Medulla oblongata (tissue), 1 donor: ENCODE measurements around the gene HMCES.
"Not testable (repeated sequence)": the region's sequence is repeated elsewhere in the genome, so short reads cannot be mapped to it uniquely, and the experiment has no call there.

Experiments
- DNase-seq: peaks from one replicate; pipeline ENCODE4 v3.0.0-alpha.2; 2015; ENCODE audit errors: extremely low spot score

Gene HMCES

DNA sequence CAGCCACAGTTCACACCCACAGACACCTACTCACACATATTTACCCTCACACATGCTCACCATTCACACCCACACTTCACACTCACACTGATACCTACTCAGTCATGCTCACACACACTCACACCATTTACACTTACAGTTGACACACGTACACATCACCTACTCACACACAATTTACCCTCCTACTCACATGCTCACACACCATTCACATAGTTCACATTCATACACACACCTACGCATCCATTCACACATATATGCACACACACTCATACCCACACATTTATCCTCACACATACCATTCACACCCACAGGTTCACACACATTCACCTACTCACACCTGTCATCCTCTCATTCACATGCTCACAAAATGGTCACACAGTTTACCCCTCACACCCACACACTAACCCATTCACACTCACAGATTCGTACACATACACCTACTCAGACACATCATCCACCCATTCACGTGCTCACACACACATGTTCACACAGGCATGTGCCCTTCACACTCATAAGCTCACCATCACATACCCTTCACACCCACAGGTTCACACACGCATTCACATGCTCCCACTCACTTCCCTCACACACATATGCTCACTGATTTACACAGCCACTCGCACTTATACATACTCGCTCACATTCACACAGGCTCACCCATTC lies 42.3 kb downstream of the HMCES start:
- DNase-seq = no peak

DNA sequence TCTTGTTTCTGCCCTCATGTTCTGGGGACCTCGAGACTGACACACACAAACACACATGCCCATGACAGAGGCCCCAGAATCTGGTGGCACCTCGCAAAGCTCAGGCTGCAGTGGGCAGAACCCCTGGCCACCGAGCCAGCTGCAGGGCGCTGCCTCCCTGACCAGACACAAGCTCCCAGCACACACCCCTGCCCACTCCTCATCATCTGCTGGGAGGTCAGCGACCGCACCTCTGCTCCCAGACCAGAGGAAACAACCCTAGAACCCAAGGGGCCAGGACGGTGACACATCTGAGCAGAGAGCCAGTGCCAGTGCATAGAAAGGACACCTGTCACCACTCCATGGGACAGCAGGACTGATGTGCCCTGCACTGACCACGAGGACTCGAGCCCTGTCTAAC lies 43.2 kb downstream of the HMCES start:
- DNase-seq = no peak

DNA sequence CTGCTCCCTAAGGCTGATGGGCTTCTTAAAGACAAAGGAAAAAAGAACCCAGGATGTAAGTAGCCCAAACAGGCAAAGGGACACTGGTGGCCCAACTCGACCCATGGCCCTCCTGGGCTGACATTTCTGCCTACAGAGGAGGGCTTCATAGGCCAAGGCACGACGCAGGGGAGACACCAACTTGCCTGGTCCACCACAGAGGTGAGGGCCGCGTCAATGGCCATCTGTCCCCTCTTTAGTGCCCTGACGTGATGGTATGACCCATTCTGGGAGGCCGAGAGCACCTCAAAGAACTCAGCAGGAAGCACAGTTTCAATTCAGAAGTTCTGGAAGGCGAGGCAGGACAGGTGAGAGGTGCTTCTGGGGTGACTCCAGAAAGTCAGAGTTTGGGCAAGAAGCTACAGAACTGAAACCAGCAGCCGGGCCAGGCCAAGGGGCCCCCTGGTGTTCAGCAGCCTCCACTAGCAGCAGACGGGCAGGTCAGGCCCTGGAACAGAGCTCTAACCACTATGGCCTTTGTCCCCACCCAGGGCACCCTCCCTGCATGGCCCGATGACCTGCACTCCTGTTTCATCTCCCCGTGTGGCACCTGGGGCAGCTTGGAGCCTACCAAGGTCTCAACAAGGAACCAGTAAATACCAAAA lies 45.1 kb downstream of the HMCES start:
- no peak for DNase-seq

DNA sequence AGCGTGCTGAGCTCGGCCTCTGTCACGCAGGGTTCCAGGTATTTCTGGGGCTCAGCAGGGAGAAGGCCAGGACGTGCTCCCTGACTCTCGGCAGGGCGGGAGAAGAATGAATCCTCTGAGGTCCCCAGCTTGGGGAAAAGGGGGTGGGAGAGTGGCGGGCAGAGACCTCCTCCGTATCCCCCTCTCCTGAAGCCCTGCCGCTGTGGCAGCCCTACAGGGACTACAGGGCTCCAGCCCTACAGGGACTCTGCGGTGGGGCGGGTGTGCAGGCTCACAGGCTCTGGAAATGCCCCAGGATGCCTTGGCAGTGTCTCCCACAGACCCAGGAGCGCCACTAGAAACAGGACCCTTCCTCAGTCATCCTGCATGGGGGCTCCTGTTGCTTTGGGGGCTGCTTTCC lies 46.2 kb downstream of the HMCES start:
- DNase-seq = no peak

DNA sequence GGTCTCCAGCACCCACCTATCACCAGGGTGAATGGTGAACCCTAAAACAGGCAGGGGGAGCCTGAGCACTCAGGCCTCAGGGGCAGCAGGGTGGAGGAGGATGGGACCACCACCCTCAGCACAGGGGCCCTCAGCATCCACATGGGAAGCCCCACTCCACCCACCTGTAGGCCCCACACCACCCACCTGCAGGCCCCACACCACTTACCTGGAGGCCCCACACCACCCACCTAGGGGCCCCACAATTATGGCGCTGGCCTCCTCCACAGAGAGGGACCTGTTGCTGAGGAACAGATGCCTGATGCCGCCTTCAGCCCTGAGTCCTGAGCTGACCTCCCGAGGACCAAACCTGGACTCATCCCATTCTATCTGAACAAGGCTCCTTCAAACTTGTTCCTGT lies 46.7 kb downstream of the HMCES start:
- DNase-seq = no peak

DNA sequence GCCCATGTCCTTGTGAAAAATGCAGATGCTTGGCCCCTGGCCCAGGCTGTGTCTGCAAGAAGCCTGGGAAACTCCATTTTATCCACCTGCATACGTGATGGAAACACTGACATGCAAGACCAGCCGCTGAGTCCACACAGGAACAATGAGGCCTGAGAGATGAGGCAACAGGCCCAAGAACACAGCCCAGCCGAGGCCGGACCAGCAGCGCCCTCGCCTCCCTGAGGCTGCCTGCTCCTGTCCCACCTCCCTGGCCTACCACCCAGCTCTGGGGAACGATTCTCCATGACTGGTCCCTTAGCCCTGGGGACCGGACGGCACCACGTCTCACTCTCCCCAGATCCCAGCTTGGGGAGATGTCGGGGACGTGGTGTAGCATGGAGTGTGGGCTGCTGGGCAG lies 47.5 kb downstream of the HMCES start:
- no peak for DNase-seq

DNA sequence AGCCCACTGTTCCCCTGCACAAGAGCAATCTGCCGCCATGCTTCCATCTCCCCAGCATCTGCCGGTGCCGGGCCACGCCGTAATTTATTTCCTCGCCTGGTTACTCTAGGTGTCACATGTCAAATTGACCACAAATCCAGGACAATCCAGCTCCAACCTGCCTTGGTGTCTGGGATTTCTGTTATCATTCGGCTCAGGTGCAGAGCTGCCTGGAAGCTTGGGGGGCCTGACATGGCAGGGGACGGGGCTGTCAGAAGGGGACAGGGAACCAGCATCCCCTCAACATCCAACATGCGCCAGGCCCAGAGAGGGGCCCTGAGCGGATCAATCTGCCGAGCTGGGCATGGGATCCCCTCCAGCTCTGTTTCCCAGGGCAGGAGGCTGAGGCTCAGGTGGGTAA lies 47.9 kb downstream of the HMCES start:
- DNase-seq = no peak

DNA sequence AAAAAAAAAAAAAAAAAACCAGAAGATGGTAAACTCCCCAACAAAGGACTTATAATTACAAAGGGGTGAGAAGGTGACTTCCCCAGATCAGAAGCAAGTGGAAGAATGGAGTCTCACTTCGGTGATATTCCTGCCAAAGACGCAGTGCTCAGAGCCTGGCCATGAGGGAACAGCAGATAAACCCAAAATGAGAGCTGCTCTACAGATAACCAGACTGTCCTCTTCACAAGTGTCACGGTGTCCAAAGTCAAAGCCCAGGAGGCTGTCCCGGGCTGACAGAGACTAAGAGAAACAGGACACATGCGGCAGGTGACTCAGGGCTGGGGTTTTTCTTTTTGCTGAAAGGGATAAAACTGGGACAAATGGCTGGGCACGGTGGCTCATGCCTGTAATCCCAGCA lies 48.8 kb downstream of the HMCES start:
- no peak for DNase-seq

DNA sequence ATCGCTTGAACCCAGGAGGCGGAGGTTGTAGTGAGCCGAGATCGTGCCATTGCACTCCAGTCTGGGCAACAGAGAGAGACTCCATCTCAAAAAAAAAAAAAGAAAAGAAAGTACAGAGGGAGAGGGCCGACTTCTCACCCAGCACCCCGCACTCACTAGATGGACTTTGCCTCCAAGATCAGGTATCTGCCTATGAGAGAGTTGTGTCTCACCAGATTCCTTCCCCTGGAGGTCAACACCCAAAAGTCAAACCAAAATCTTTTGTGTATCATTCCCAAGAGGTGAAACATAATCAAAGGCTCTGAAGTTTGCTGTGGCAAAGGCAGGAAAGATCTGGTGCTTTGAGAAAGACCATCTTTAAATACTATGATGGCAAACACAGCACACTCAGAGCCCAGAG lies 51.2 kb downstream of the HMCES start:
- DNase-seq = no peak

DNA sequence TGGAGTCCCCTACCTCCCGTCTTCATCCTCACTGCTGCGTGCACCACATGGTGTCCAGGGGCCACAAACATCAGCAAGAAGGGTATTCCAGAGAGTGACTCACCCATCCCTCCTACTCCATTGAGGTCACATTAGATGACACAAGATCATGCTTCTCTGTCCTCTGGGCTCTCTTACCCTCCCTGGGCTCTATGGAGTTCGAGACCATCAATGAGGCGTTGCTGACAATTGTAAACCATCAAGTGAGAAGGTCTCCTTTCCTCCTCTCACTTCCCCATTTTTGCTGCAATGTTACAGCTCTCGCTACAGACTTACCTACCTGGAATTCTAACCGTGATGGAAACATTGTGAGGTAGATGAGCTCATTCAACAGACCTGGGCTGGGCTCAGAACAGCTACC lies 51.7 kb downstream of the HMCES start:
- no peak for DNase-seq

DNA sequence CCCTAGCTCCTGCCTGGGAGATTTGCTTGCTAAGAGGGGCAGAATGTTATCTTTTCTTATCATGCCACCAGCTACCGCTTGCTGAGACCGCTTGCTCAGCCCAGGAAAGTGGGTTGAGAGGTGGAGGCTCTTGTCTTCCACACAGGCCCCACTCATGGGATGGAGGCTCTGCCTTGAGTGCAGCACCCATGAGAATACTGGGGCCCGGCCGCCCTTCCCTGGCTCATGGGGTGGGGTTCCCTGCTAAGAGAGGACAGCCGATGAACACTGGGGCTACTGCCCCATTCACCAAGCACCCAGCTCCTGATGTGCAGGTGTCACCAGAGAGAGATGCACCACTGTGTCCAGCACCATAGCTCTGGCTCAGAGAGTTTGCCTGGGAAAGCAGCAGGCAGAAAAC lies 55.2 kb downstream of the HMCES start:
- DNase-seq = no peak

DNA sequence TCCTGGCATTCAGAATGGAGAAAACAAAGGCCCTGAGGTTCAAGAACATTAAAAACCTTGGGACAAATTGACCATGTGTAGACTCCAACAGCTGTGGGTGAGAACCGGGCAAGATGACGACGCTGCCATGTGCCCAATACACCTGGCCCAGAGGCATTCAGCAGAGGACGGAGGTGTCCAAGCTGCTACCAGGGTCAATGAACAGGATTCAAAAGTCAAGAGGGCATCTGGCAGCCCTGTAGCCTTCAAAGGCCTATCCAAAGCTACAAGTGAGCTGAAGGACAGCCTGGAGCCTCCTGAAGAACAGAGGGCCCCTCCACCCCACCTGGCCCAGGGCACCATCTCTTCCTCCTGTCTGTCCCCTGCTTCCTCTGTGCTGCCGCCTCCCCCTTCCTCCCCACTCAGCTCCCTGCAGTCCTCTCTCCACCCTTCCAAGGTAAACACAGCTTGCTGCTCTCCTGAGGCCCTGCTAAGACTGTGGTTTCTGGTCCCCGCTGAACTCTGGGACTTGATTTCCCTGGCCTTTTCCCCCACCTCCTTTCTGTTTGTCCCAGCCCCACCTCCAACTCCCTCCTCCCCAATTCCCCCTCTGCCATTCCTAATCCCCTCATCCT lies 57.5 kb downstream of the HMCES start:
- DNase-seq = no peak

DNA sequence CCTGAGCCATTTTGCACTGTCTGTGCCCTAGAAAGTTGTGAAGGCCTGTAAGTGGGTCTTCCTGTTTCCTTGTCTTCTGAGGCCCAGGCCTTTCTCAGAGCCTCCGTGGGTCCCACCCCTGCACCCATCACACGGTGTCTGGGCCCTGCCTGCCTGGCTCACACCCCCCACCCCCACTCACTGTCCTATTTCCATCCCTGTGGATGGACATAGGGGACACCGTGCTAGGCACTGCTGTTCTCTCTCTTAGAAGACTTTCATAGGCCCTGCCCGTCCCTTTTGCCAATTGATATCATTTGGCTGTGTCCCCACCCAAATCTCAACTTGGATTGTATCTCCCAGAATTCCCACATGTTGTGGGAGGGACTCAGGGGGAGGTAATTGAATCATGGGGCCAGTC lies 59.0 kb downstream of the HMCES start:
- not testable (repeated sequence) for DNase-seq

DNA sequence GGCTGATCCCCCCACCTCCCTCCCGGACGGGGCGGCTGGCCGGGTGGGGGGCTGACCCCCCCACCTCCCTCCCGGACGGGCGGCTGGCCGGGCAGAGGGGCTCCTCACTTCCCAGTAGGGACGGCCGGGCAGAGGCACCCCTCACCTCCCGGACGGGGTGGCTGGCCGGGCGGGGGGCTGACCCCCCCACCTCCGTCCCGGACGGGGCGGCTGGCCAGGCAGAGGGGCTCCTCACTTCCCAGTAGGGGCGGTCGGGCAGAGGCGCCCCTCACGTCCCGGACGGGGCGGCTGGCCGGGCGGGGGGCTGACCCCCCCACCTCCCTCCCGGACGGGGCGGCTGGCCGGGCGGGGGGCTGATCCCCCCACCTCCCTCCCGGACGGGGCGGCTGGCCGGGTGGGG lies 60.5 kb downstream of the HMCES start:
- DNase-seq = not testable (repeated sequence)

DNA sequence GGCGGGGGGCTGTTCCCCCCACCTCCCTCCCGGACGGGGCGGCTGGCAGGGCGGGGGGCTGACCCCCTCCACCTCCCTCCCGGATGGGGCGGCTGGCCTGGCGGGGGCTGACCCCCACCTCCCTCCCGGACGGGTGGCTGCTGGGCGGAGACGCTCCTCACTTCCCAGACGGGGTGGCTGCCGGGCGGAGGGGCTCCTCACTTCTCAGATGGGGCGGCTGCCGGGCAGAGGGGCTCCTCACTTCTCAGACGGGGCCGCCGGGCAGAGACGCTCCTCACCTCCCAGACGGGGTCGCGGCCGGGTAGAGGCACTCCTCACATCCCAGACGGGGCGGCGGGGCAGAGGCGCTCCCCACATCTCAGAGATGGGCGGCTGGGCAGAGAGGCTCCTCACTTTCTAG lies 61.2 kb downstream of the HMCES start:
- DNase-seq = not testable (repeated sequence)

DNA sequence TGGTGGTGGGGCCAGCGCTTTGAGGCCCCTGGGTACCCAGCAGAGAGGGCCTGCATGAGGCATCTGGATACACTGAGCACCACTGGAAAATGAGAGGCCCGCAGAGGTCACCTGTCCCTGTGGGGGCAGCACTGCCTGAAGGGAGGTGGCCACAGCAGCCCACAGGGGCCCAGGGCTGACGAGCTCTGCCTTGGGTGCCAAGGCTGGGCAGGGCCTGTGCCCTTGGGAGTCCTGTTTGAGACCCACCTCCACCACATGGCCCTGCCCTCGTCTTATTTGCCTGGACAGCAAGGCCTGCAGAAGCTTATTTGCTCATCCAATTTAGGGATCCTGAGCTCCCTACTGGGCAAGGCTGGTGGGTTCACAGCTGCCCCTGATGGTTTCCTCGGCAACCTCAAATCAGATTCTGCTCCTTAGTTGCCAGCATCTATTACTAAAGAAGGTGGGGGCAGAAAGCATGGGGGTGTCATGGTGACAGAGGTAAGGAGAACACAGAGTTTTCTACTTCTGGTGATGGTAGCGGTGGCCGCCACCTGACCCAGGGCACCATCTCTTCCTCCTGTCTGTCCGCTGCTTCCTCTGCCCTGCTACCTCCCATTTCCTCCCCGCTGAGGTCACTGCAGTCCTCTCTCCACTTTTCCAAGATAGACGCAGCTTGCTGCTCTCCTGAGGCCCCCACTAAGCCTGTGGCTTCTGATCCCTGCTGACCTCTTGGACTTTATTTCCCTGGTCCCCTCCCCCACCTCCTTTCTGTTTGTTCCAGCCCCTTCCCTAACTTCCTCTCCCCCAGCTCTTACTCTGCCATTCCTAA lies 62.9 kb downstream of the HMCES start:
- DNase-seq = no peak

DNA sequence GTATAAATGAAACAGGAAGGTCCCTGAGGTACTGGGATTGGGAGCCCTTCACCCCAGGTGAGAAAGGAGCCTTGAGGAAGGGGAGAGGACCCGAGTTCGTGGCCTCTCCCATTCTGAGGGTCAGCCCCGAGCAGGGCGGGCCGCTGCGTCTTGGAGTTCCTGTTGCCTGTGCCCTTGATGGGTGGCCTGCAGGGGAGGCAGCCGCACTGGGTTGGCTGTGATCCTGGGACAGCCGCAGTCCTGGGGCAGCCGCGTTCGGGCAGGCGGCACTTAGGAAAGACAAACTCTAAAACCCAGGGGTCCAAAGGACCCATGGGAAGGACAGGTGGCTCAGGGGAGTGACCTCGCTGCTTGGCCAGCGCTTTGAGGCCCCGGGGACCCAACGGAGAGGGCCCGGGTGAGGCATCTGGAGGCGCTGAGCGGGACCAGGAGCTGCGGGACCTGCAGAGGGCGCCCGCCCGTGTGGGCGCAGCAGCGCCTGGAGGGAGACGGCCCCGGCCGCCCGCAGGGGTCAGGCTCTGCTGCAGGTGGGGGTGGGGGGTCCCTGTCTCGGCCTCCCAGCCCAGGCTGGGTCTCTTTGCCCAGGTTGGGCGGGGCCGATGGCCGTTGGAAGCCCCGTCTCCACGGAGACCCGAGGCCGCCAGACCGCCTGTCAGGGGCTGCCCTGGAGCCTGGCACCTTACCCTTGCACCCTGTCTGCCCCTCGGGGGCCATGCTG lies 65.1 kb downstream of the HMCES start:
- DNase-seq = peak; percentile 13

DNA sequence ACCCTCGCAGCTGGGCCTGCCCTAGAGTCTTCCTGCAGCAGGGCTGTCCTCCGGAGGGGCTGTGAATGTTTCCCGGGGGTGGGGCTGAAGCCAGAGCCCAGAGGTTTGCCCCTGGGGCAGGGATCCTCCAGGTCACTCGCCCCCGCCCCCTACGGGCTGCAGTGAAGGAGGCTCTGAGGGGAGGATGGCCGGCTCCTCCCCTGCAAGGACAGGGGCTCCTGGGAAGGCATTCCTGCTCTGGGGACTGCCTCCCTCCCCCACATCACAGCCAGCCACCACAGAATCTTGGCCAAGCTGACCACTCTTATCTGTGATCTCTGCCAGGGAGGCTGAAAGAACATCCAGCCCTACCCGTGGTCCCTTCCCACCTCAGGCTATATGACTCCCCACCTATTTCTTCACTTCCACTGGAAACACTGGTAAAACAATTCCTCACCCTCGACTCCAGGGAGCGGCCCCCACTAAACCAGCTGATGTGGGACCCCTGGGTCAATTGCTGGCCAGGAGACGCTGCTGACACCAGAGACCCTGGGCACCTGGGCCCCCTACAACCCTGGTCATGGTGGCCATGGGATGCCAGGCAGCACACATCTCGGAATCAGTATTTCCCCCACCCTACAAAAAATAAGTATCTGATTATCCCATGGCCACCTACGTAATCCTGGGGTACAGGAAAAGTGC lies 66.0 kb downstream of the HMCES start:
- DNase-seq = no peak

DNA sequence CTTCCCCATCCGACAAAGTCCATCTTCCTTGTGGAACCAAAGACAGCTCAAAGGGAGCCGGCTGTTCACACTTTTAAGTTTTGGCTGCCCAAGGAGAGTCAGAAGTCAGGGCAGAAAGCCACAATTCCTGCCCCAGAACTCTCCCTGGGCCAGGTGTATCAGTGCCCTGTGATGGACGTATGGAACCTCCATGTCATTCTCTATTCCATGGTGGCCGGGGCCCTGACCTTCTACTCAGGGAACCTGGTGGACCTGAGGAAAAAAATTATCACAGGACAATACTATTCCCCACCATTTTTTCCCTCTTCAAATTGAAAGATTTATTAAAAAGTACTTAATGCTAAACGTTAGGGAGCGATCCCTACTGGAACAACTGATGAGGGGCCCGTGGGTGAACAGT lies 66.6 kb downstream of the HMCES start:
- DNase-seq = no peak

DNA sequence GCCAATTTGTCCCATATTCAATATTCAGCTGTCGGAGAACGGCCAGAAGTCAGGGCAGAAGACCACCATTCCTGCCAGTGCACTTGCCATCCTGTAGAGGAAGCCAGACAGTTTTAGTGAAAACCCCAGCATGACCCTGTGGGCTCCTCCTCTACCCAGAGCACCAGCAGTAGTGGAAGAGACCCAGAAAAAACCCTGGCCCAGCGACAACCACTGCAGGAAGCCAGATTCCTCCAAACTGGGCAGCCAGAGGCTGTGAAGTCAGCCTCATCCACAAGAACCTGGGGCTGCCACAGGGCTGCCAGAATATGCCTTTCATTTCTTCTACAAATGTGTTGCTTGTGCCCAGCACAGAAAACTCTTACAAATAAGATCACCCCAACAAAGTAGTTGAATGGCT lies 67.3 kb downstream of the HMCES start:
- DNase-seq = peak; percentile 28

DNA sequence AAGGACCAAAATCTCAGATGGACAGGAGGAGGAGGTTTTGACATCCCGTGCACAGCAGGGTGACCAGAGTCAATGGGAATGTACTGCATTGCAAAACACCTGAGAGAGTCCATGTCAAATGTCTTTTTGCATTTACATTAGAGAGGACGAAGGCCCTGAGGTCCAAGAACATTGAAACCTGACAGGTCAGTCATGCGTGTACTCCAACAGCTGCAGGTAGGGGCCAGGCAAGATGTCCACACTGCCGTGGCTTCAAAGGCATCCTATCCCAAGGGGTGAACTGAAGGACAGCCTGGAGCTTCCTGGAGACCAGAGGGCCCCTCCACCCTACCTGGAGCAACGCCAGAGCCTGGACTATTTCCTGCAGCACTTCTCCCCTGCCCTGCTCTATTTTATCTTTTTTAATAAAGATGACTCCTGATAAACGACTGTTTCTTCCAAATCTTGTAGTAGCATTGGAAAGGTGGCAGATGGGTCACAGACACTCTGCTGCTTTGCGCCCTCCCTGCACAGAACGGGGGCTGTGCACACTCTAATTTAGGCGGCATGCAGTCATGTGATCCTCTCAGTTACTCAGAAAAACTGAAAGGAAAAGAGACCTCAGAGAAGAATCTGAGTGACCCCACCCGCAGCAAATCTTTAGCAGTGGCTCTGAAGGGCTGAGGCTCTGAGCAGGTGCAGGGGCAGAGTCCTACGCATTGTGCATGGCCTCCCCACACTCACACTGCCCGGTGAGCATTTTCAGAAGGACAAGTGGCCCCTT lies 68.2 kb downstream of the HMCES start:
- DNase-seq = no peak
